ENCODE measurements around the gene RERE.
A peak's percentile ranks its signal among the peaks of the same experiment; 100 is the strongest.
"Not testable (repeated sequence)": the region's sequence is repeated elsewhere in the genome, so short reads cannot be mapped to it uniquely, and the experiment has no call there.

The RERE gene

GRCh38 chr1:8389958-8390535 is 427.4 kb downstream of the RERE start:
- no peak for DNase-seq

- DNase-seq: no peak
Observed at GRCh38 chr1:8388732-8389562, 428.5 kb downstream of the RERE start.

- no peak for DNase-seq
Observed at GRCh38 chr1:8386247-8386646, 431.2 kb downstream of the RERE start.

DNA sequence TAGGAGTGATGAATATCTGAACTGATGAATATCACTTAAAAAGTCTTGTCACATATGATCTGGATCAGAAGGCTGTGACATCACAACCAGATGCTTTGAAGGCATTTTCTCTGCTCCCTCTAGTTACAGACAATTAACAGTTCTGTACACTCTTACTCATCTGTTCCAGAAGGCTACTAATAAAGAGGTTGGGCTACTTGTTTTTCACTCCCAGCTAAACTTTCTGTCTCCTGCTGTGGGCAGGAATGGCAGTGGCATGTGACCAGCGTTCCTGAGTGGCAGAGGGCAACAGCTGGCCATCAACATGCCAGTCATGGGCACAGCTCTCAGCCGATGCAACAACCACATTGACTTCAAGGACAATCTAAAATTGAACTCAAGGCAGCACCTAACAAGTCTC is 432.9 kb downstream of the RERE start:
- no peak for DNase-seq

DNA sequence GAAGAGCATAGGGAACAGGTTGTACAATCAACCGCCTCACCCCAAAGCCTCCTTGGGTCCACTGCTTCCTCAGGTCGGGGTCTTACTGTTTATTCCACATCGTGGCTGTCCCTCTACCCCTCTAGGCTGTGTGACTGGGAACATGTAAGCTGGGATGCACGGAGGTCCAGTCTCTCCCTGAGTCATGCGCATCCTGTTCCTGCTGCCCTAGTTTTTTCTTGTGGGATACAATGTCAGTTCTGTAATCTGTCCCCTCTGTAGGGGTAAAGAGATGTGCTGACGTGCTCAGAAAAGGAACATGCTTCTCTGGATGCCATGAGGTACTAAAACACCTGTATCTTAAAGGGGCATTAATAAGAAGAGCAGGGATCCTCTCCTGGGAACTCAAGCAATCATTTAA is 433.4 kb downstream of the RERE start:
- no peak for DNase-seq

GRCh38 chr1:8382608-8383505 is 434.6 kb downstream of the RERE start:
- no peak for DNase-seq

- DNase-seq: no peak
Observed at GRCh38 chr1:8382051-8382505, 435.4 kb downstream of the RERE start.

DNA sequence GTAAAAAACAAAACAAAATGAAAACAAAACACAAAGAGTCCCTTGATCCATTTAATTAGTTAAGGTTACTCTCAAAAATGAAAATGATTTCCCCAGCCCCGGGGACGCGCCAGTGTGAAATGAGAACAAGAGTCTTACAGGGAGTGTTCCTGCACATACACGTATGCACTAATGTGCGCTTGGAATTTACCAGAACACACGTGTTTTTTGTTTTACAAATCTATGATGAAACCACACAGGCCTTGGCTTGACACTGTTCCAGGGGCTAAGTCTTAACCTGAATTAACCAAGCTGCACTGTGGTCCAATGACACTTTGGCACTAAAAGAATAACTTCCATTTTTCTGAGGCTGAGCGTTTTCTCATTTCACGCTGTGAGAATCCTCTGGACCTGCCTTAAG is 435.8 kb downstream of the RERE start:
- no peak for DNase-seq

DNA sequence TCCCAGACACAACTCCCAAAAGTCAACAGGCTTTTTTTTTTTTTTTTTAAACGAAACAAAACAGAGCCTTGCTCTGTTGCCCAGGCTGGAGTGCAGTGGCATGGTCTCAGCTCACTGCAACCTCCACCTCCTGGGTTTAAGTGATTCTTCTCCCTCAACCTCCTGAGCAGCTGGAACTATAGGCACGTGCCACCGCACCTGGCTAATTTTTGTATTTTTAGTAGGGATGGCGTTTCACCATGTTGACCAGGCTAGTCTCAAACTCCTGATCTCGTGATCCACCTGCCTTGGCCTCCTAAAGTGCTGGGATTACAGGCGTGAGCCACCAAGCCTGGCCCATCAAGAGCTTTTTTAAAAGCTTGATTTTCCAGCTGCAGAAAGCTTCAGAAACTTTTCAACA is 437.1 kb downstream of the RERE start:
- DNase-seq: not testable (repeated sequence)

DNA sequence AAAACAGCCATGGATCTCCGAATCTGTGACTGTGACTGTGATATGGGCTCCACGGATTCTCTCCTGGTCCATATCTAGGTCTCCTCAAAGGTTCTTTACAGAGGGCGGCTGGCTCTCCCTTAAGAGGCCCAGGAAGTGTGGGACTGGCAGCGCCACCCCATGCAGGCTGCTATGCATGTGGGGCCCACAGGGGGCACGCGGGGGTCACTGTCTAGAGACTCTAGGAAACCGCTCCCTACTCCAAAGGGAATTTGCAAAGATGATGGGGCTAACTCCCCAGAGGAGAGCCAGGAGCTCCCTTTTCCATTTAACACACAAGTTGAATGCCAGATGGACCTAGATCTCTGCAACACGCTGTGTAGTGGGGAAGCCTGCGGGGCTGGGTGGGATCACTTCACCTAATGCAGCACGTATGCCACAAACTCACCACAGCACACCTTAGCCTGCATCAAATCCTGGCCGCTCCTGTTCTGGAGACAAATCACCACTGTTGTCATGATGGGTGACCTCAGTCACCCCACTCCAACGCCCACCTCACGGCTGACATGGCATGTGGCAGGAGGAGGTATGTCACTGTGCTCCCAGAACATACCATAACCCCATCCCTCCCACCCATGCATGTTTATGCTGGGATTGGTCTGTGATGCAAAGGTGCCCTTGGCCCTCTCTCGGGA is 437.8 kb downstream of the RERE start:
- DNase-seq: no peak

DNA sequence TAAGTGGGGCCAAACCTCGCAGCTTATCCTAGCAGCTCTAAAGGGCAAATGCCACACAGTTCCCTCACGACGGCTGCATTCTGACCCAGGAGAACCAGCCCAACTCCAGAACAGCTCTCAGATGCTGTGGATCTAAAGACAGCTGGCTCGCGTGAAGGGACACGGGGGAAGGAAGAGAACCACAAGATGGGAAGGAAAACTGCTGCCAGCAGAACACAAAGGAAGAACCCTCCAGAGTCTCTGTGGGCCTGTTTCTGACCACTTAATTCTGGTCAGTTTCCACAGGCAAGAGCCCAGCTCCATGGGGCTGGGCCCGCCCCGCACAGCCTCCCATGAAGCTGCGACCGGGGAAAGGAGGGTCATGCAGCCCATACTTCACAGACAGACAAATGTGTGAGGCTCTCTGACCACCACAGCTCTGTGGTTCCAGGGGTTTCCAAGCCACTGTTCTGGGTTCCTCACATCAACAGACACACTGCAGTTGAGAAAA is 438.4 kb downstream of the RERE start:
- no peak for DNase-seq

DNA sequence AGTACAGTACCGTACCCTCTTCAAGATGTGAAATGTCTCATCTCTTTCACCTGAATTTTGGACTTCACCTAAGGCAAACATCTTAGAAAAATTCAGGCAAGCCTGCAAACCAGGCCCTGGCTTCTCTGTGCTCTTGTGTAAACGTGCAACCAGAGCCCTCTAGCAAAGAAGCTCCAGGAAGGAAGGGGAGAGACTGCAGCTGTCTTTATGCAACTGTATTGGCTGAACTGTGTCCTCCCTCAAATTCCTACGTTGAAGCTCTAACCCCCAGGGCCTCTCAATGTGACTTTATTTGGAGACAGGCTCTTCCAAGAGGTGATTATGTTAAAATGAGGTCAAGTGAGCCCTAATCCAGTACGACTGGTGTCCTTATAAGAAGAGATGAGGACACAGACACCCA is 439.3 kb downstream of the RERE start:
- DNase-seq: no peak

- DNase-seq: no peak
Observed at GRCh38 chr1:8377271-8377981, 440.0 kb downstream of the RERE start.

DNA sequence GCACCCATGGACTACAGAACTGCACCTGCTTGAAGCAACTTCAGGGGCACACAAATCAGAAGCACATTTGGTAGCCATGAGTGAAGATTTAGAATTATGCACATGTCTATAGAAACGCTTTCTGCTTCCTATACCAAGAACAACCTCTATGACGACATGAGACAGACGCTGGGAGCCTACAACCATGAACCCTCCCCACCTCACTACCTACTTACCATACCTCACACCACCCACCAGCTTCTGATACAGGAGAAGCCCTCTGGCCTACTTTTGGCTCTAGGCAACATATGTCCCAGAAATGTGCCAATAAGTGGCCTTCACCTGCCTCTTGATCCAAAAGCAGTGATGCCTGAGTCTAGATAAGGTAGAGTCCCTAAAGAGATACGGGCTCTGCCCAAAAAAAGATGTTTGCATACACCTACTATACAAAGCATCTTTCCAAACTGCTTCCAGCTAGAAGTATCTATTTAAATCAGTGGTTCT is 441.0 kb downstream of the RERE start:
- no peak for DNase-seq

DNA sequence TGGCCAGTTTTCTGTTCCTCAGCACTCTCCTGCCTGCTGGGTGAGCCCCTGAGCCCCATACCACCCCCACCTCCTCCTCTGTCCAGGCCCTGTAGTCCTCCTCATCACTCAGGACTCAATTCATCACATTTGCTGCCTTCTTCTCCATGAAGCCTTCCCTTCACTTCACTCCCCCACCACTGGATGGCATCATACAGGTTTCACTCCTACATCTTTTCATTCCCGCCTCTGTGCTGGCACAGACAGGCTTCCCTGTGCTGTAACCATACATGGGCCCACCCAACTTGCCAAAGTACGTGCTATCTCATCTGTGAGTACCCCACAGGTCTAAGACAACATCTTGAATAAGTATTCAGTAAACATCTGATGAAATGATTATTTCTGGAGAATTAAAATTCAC is 442.6 kb downstream of the RERE start:
- DNase-seq: peak; percentile 22

GRCh38 chr1:8374356-8374755 is 443.1 kb downstream of the RERE start:
- DNase-seq: no peak

DNA sequence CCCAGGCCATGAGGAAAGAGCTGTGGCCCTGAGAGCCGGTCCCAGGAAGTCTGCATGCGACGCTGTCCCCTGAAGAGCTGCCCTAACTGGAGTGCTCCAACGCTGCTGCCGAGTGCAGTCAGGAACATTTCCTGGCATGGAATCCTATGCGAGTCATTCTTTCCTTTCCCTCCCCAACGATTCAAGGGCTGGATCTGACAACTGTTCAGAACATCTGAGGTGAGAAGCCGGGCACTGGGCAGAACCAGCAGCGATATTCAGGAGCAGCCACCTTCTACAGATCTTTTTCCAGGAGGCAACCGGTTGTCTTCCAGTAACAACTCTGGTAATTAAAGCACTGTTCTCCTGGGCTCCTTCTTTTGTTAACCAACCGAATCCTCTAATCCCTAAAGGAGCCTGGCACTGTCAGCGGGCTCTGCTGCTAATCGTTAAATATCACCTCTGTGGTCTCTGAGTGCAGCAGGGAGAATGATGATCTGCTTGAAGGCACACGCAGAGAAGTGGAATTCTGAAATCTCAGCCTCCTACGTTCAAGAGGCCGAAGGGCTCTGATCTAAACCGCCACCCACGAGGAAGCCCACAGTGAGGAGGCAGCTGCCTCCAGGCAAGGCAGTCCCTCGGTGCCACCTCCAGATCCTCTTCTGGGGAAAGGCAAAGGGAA is 443.7 kb downstream of the RERE start:
- DNase-seq: no peak

- no peak for DNase-seq
Observed at GRCh38 chr1:8373125-8373524, 444.3 kb downstream of the RERE start.

GRCh38 chr1:8371372-8371991 is 446.0 kb downstream of the RERE start:
- DNase-seq: no peak

DNA sequence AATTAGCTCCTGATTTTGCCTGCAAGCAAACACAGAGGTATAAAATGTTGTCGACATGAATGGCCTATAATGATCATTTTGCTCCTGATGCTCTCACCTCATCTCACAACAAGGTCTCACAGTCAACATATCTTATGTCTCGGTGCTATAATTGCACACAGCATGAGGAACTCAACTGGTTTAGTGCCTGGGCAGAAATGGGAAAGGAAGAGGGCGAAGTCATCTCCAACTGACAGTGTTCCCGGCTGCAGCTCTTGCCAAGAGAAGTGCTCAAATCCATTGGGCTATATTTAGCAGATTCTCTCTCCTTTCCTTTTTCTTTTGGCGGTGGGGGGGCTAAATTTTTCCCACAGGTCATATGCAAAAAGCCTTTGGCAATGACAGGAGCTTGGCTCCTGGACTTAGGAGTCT is 446.5 kb downstream of the RERE start:
- DNase-seq: no peak
